Purkinje cell (primary cell): ENCODE results near the gene ADAMTS5. TPM values are rescaled to one million over a fixed set of nuclear protein-coding genes. Genes with fewer than 3 reads are reported as not detected.

Experiments
- polyA plus RNA-seq: library from polyadenylated mRNA; unstranded; fragments of >200 nt; fragmentation: Nextera tagmentation; gene quantifications from 2 replicates; pipeline ENCODE4 v1.2.1, GENCODE V29; 2014

Gene ADAMTS5
- 0.15 and 1.0 TPM in 2 replicates for polyA plus RNA-seq

GRCh38 chr21:26967062-26967913 lies at the start of gene ADAMTS5:
Gene ADAMTS5, minus strand, starts transcription at chr21:26967088. Its CDS starts 697 bp downstream, at chr21:26966391.

Other genes starting within 250 kb of the ADAMTS5 start
- 1.3 and 3.3 TPM in 2 replicates for gene ADAMTS1, start 121.7 kb downstream of the ADAMTS5 start, polyA plus RNA-seq